SK-N-SH treated with all-trans-retinoic acid at 6 μM for 48 hours (cell line): ENCODE measurements around the gene LRRC4B.
"Not testable (repeated sequence)": the region's sequence is repeated elsewhere in the genome, so short reads cannot be mapped to it uniquely, and the experiment has no call there.

Experiments used
- ISL1 ChIP-seq: fragments of 250-450 bp; sonication (Bioruptor Pico); IDR thresholded peaks from 2 replicates; pipeline ENCODE4 v2.1.2; 2022; ENCODE audit warnings: mild to moderate bottlenecking, moderate library complexity
- OSR1 ChIP-seq: fragments of 250-450 bp; sonication (Bioruptor Pico); IDR thresholded peaks from 2 replicates; pipeline ENCODE4 v1.8.0; 2022; ENCODE audit warnings: moderate library complexity, mild to moderate bottlenecking, inconsistent platforms
- PATZ1 ChIP-seq: fragments of 250-450 bp; sonication (Bioruptor Pico); IDR thresholded peaks from 2 replicates; pipeline ENCODE4 v1.8.0; 2020; ENCODE audit warnings: mild to moderate bottlenecking, moderate library complexity, borderline replicate concordance
- TF ChIP-seq, protein P1 (sequence below): fragments of 250-450 bp; sonication (Bioruptor Pico); IDR thresholded peaks from 2 replicates; pipeline ENCODE4 v1.5.1; 2021; ENCODE audit warnings: mild to moderate bottlenecking, moderate library complexity
- TF ChIP-seq, protein P2 (sequence below): fragments of 250-450 bp; sonication (Bioruptor Pico); IDR thresholded peaks from 2 replicates; pipeline ENCODE4 v1.5.1; 2020; ENCODE audit warnings: low read depth, mild to moderate bottlenecking, moderate library complexity

DNA sequence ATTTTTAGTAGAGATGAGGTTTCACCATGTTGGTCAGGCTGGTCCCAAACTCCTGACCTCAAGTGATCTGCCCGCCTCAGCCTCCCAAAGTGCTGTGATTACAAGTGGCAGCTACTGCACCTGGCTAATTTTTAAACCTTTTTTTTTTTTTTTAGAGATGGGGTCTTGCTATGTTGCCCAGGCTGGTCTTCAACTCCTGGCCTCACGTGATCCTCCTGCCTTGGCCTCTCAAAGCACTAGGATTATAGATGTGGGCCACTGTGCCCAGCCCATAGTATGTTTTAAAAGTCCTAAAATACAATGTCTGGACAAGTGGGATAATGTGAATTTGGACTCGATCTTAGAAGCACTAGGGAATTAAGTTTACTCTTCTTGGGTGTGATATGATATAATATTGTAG is 8.5 kb upstream of the LRRC4B start:
- TF ChIP-seq ISL1, OSR1, PATZ1 (CRISPR knock-in tag): not testable (repeated sequence)
- TF ChIP-seq, protein P1, sequence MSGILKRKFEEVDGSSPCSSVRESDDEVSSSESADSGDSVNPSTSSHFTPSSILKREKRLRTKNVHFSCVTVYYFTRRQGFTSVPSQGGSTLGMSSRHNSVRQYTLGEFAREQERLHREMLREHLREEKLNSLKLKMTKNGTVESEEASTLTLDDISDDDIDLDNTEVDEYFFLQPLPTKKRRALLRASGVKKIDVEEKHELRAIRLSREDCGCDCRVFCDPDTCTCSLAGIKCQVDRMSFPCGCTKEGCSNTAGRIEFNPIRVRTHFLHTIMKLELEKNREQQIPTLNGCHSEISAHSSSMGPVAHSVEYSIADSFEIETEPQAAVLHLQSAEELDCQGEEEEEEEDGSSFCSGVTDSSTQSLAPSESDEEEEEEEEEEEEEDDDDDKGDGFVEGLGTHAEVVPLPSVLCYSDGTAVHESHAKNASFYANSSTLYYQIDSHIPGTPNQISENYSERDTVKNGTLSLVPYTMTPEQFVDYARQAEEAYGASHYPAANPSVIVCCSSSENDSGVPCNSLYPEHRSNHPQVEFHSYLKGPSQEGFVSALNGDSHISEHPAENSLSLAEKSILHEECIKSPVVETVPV (CRISPR knock-in tag): not testable (repeated sequence)
- TF ChIP-seq, protein P2, sequence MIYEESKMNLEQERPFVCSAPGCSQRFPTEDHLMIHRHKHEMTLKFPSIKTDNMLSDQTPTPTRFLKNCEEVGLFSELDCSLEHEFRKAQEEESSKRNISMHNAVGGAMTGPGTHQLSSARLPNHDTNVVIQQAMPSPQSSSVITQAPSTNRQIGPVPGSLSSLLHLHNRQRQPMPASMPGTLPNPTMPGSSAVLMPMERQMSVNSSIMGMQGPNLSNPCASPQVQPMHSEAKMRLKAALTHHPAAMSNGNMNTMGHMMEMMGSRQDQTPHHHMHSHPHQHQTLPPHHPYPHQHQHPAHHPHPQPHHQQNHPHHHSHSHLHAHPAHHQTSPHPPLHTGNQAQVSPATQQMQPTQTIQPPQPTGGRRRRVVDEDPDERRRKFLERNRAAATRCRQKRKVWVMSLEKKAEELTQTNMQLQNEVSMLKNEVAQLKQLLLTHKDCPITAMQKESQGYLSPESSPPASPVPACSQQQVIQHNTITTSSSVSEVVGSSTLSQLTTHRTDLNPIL (CRISPR knock-in tag): not testable (repeated sequence)
